Skeletal muscle satellite cell (primary cell): ENCODE measurements around the gene ST6GALNAC5.

Experiments
- H3K27me3 ChIP-seq: 2 replicates; pipeline ENCODE4 v1.7.0; 2013; ENCODE audit warnings: low read length; ENCODE audit not compliant: control insufficient read depth, insufficient read depth
- H3K36me3 ChIP-seq: 2 replicates; pipeline ENCODE4 v1.7.0; 2013; ENCODE audit warnings: mild to moderate bottlenecking, control low read depth, low read length; ENCODE audit not compliant: insufficient read depth
- H3K4me1 ChIP-seq: 2 replicates; pipeline ENCODE4 v1.7.0; 2013; ENCODE audit warnings: low read length; ENCODE audit not compliant: control insufficient read depth, insufficient read depth
- H3K4me2 ChIP-seq: 2 replicates; pipeline ENCODE4 v1.7.0; 2013; ENCODE audit warnings: mild to moderate bottlenecking, low read length
- H3K4me3 ChIP-seq: 2 replicates; pipeline ENCODE4 v1.7.0; 2013; ENCODE audit warnings: low read length
- H3K9ac ChIP-seq: 2 replicates; pipeline ENCODE4 v1.7.0; 2013; ENCODE audit warnings: mild to moderate bottlenecking, low read depth, low read length, moderate library complexity
- H3K9me3 ChIP-seq: replicated peaks from 2 replicates; pipeline ENCODE4 v1.7.0; 2013; ENCODE audit warnings: mild to moderate bottlenecking, control low read depth, low read length

The ST6GALNAC5 gene

DNA sequence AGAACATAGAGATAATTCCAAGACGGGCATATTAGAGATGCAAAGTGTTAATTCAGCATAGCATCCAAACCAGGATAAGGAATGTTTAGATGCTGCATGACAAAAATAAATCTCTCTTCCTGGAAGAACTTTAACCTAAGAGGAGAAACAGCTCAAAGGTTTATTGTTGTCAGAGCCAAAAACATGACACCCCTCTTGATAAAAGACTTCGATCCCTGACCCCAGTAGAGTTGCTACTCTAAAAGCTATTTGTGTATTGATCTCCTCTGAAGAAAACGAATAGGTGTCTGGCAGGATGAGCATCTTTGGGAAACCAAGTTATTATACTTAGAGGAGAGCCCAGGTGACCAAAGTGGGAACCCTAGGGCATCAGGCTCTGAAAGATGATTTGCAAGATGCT, 193.9 kb downstream of the ST6GALNAC5 start:
- H3K9me3 ChIP-seq: no peaks in the 10 kb centered on the region
- no peak overlapping the region for H3K9ac ChIP-seq
- no peaks in the 10 kb centered on the region for H3K27me3 ChIP-seq
- no peaks in the 10 kb centered on the region for H3K36me3 ChIP-seq
- peaks cover 4% of the 10 kb centered on the region for H3K4me1 ChIP-seq
- H3K4me3 ChIP-seq: no peak overlapping the region
- no peak overlapping the region for H3K4me2 ChIP-seq

- Histone ChIP-seq H3K36me3 (no peaks in the 10 kb centered on the region), H3K4me1 (no peaks in the 10 kb centered on the region), H3K9ac (no peak overlapping the region), H3K27me3 (no peaks in the 10 kb centered on the region), H3K4me3 (no peak overlapping the region), H3K4me2 (no peak overlapping the region), H3K9me3 (no peaks in the 10 kb centered on the region)
These were observed 195.8 kb downstream of the ST6GALNAC5 start for GRCh38 chr1:77063118-77063517.

- H3K9me3 ChIP-seq: no peaks in the 10 kb centered on the region
These were observed 197.0 kb downstream of the ST6GALNAC5 start for GRCh38 chr1:77064246-77064645.

DNA sequence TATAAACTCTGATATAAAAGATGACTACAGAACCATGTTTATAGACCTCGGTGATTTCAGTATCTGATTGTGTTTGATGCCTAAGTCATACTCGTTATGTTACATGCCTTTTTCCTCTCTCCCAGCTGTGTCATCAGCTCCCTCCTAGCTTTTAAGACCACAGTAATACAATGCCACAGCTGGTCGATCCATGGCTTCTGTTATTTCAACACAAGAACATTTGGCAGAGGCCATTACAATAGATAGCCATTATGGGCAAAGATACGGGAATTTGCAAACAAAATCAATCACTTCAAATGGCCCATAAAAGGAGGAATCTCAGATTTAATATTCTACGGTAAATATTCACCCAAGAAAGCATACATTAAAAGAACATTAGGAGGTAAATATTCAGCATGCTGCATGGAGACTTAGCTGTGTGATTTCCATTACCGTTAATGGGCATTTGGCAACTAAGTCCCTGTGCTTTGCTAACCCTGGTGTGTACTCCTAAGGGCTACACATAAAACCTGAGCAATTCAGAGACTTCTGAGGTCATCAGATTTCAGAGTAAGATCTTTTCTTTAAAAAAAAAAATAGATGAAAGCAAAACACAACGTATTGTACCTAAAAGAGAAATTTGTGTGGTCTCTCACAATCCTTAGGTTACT, 198.5 kb downstream of the ST6GALNAC5 start:
- no peak overlapping the region for H3K9ac ChIP-seq
- no peaks in the 10 kb centered on the region for H3K9me3 ChIP-seq
- no peaks in the 10 kb centered on the region for H3K4me1 ChIP-seq
- H3K4me2 ChIP-seq: no peak overlapping the region
- no peaks in the 10 kb centered on the region for H3K27me3 ChIP-seq
- H3K36me3 ChIP-seq: no peaks in the 10 kb centered on the region
- H3K4me3 ChIP-seq: no peak overlapping the region

More at GRCh38 chr1:77064246-77064645, 197.0 kb downstream of the ST6GALNAC5 start:
- Histone ChIP-seq H3K4me1 (no peaks in the 10 kb centered on the region), H3K4me2 (no peak overlapping the region), H3K36me3 (no peaks in the 10 kb centered on the region), H3K9ac (no peak overlapping the region), H3K27me3 (no peaks in the 10 kb centered on the region), H3K4me3 (no peak overlapping the region)

GRCh38 chr1:77068013-77068412, 200.7 kb downstream of the ST6GALNAC5 start:
- Histone ChIP-seq H3K27me3 (no peaks in the 10 kb centered on the region), H3K36me3 (no peaks in the 10 kb centered on the region), H3K9ac (no peak overlapping the region), H3K9me3 (no peaks in the 10 kb centered on the region), H3K4me2 (no peak overlapping the region), H3K4me1 (no peaks in the 10 kb centered on the region), H3K4me3 (no peak overlapping the region)

GRCh38 chr1:77076759-77077158, 209.5 kb downstream of the ST6GALNAC5 start:
- Histone ChIP-seq H3K36me3 (no peaks in the 10 kb centered on the region), H3K9ac (no peak overlapping the region), H3K4me2 (no peak overlapping the region), H3K4me1 (no peaks in the 10 kb centered on the region), H3K4me3 (no peak overlapping the region), H3K27me3 (no peaks in the 10 kb centered on the region), H3K9me3 (no peaks in the 10 kb centered on the region)

DNA sequence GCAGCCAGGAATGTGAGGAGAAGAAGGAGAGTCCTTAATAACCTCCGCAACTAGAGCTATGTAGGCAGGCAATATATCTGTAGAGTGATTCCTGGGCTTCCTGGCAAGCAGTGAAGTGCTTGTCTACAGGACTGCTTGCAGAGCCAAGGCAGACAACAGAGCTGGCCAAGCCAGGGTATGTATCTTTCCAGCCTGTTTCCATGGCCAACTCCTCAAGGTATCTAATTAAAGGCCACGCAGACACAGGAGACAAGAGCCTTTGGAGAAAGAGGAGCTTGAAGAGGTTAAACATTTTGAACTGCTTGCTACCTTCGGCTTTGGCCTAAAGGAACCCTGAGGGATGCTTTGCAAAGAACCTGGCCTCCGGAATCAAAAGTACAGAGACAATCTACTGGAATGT, 214.6 kb downstream of the ST6GALNAC5 start:
- Histone ChIP-seq H3K4me2 (no peak overlapping the region), H3K9ac (no peak overlapping the region), H3K9me3 (no peaks in the 10 kb centered on the region), H3K27me3 (no peaks in the 10 kb centered on the region), H3K4me3 (no peak overlapping the region), H3K36me3 (no peaks in the 10 kb centered on the region), H3K4me1 (no peaks in the 10 kb centered on the region)

DNA sequence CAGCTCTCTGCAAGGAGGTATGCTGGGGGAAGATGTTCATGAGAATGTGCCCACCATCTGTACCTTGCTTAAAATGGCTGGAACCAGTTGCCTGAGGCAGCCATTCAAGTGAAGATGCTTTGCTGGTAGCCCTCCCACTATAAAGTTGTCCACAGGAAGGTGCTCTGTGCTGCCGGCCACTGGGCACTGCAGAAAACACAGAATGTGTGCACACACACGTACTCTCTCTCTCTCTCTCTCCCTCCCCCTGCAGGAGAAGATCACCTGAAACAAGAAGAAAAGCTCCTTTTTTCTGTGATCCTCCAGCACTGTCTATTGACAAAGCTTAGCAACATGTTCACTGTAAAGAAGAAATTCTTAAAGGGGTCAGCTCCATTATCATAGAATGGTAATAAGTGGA, 217.2 kb downstream of the ST6GALNAC5 start:
- Histone ChIP-seq H3K9me3 (no peaks in the 10 kb centered on the region), H3K9ac (no peak overlapping the region), H3K4me1 (no peaks in the 10 kb centered on the region), H3K4me2 (no peak overlapping the region), H3K4me3 (no peak overlapping the region), H3K36me3 (no peaks in the 10 kb centered on the region), H3K27me3 (no peaks in the 10 kb centered on the region)

DNA sequence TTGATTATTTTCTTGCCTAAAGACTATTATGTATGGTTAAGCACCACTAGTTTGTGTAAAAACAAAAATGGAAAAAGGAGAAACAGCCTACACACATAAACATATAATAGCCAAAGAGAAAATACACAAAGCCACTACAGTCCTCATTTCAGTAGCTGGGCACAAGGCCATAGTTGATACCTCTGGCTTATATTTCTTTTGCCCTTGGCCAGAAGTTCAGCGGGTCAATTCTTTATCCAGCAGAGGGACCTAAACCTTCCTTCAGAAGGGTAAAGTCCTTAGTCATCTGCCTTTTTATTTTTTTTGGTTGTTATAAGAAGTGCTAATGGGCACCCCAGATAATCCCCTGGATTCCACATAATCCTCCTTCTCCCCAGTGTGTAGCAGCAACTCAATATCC, 217.8 kb downstream of the ST6GALNAC5 start:
- Histone ChIP-seq H3K9ac (no peak overlapping the region), H3K4me3 (no peak overlapping the region), H3K36me3 (no peaks in the 10 kb centered on the region), H3K4me2 (no peak overlapping the region), H3K27me3 (no peaks in the 10 kb centered on the region), H3K4me1 (no peaks in the 10 kb centered on the region), H3K9me3 (no peaks in the 10 kb centered on the region)

DNA sequence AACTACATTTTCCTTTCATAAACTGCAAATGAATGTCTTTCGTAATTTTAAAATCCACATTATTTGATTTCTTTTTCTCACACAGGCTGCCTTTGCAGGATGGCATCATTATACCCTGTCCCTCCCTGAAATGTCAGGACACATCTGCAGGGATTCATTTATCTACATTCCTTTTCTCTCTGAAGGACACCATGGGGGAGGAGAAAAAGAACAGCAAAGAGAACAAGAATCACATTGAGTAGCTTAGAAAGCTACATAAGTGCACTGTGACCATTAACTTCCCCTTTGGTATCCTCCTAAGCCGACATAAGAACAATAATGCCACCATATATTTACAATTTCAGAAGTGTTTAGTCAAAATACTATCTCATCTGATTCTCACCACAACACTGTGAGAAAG, 222.5 kb downstream of the ST6GALNAC5 start:
- no peak overlapping the region for H3K4me3 ChIP-seq
- H3K27me3 ChIP-seq: no peaks in the 10 kb centered on the region
- H3K9me3 ChIP-seq: no peaks in the 10 kb centered on the region
- H3K9ac ChIP-seq: no peak overlapping the region
- H3K36me3 ChIP-seq: no peaks in the 10 kb centered on the region
- H3K4me2 ChIP-seq: no peak overlapping the region
- H3K4me1 ChIP-seq: no peaks in the 10 kb centered on the region

- no peaks in the 10 kb centered on the region for H3K36me3 ChIP-seq
- no peaks in the 10 kb centered on the region for H3K9me3 ChIP-seq
- no peaks in the 10 kb centered on the region for H3K4me1 ChIP-seq
- no peak overlapping the region for H3K4me2 ChIP-seq
- no peak overlapping the region for H3K9ac ChIP-seq
- no peaks in the 10 kb centered on the region for H3K27me3 ChIP-seq
- H3K4me3 ChIP-seq: no peak overlapping the region
These were observed 228.0 kb downstream of the ST6GALNAC5 start for GRCh38 chr1:77095236-77095635.

- H3K4me1 ChIP-seq: peaks cover 7% of the 10 kb centered on the region
- H3K27me3 ChIP-seq: no peaks in the 10 kb centered on the region
- no peaks in the 10 kb centered on the region for H3K36me3 ChIP-seq
- H3K9ac ChIP-seq: no peak overlapping the region
- no peak overlapping the region for H3K4me3 ChIP-seq
- no peaks in the 10 kb centered on the region for H3K9me3 ChIP-seq
- H3K4me2 ChIP-seq: no peak overlapping the region
These were observed 229.4 kb downstream of the ST6GALNAC5 start for GRCh38 chr1:77096496-77097255.
